GM08714 (cell line): ENCODE results near the gene WDR5.

Source experiments
- H3K4me3 ChIP-seq: fragments of 200-500 bp; sonication (Bioruptor generic); 2 replicates; pipeline ENCODE4 v1.5.1; 2014; ENCODE audit warnings: mild to moderate bottlenecking, low read length, inconsistent platforms
- ZNF274 ChIP-seq: IDR thresholded peaks from 2 replicates; pipeline ENCODE4 v1.6.1; 2012; ENCODE audit warnings: mild to moderate bottlenecking, low read depth, low read length

Gene WDR5

DNA sequence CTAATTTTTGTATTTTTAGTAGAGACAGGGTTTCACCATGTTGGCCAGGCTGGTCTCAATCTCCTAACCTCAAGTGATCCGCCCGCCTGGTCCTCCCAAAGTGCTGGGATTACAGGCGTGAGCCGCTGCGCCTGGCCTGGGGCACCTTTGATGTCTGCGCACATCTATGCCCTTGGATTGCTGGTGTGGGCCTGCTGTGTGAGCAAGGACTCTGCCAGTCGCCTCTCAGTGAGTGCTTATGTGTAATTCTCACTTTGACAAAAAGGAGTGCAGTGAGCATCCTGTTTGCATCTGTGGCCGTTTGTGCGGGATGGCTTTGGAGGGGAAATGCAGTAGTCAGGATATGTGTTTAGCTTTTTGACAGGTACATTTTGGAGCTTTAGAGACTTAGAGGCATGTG is 9.4 kb downstream of the WDR5 start:
- no peak overlapping the region for H3K4me3 ChIP-seq
- no peak for TF ChIP-seq ZNF274

GRCh38 chr9:134146774-134147493 is 11.1 kb downstream of the WDR5 start:
- TF ChIP-seq ZNF274 = no peak
- no peak overlapping the region for H3K4me3 ChIP-seq

- no peak overlapping the region for H3K4me3 ChIP-seq
- TF ChIP-seq ZNF274 = no peak
Observed at GRCh38 chr9:134149380-134149779, 13.5 kb downstream of the WDR5 start.

DNA sequence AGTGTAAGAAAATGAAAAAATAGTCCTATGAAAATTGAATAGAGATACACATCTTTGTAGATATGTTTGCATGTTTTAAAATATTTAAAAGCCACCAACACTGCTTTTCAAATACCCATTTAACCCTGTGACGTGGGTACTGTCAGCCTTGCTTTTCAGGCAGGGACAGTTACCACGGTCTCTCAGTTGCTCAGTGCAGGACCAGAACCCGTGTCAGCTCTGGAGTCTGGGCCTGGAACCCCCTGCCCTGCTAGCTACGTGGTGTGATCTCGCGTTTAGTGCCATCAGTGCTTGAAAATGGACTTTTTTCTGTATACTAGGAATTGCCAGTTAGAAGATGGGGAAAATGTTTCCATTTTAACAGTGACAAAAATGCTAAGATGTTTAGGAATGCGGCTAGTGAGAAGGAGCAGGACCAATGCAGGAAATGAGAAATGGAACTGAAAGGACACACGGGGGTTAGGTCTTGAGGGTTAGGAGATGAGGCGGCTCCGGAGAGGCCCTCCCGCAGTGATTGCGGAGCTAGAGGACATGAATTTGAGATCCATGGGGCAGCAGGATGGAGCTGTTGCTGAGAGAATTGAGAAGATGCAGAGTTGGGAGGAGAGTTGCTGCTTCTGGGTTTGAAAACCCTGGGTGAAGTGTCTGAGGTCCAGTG is 14.8 kb downstream of the WDR5 start:
- H3K4me3 ChIP-seq = no peak overlapping the region
- no peak for TF ChIP-seq ZNF274

DNA sequence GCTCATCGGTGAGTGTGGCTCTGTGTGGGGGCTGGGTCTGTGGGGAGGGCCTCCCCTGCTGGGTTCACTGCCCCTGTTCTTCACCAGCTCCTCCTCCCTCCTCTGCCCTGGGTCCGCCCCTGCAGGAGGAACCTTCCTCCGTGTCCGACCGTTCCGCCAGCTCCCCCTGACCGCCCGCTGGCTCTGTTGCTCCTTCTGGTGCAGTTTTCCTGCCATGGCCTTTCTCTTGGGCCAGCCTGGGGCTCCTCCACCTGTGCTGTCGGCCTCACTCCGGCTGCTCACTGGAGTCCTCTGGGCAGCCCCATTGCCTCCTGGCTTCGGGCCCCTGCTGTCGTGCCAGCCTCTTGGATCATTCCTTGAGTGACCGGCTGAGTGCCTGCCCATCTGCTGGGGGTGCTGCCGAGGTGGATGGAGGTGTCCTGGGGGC is 16.2 kb downstream of the WDR5 start:
- H3K4me3 ChIP-seq = no peak overlapping the region

GRCh38 chr9:134152488-134152887 is 16.6 kb downstream of the WDR5 start:
- no peak for TF ChIP-seq ZNF274
- H3K4me3 ChIP-seq = no peak overlapping the region

More for the DNA sequence above, 16.2 kb downstream of the WDR5 start:
- no peak for TF ChIP-seq ZNF274

DNA sequence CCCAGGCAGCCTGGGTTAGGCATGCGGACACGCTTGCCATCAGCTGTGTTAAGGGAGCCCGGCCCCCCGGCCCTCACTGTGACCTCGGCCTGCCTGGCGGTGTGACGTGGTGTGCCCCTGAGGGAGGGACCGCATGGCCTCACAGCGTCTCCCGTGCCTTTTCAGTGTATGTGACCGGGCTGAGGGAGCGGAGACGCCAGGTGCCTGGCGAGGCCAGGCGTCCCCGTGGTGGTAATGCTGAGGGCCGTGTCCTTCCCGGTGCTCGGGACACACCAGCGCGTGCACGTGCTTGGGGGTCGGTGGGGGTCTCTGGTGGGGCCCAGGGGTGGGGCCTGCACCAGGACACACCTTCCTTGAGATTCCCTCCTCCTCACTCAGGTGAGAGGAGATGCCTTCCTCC is 17.6 kb downstream of the WDR5 start:
- H3K4me3 ChIP-seq = no peak overlapping the region
- no peak for TF ChIP-seq ZNF274

GRCh38 chr9:134154262-134154701 is 18.4 kb downstream of the WDR5 start:
- TF ChIP-seq ZNF274 = no peak

GRCh38 chr9:134155812-134156377 is 20.0 kb downstream of the WDR5 start:
- no peak overlapping the region for H3K4me3 ChIP-seq
- no peak for TF ChIP-seq ZNF274

More at GRCh38 chr9:134154262-134154701, 18.4 kb downstream of the WDR5 start:
- no peak overlapping the region for H3K4me3 ChIP-seq

- TF ChIP-seq ZNF274 = no peak
- H3K4me3 ChIP-seq = no peak overlapping the region
Observed at GRCh38 chr9:134156564-134157377, 20.9 kb downstream of the WDR5 start.

- H3K4me3 ChIP-seq = no peak overlapping the region
- no peak for TF ChIP-seq ZNF274
Observed at GRCh38 chr9:134157378-134157885, 21.6 kb downstream of the WDR5 start.

DNA sequence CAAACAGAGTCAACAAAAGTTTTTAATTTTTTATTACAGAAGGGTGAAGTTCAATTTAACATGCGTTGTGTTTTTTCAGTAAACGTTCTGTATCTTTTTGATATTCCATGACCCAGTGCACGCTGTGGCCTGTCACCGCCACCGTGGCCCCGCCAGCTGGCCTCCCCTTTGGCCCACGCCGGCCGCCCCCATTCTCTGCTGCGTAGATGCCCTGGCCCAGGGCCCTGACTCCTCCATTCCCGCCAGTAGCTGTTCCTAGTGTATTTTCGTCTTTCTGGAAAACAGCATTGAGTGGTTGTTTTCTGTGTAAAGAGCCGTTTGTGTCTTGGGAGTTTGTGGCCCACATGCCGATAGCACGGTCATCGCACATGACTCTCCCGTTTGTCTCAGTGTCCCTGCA is 22.4 kb downstream of the WDR5 start:
- H3K4me3 ChIP-seq = no peak overlapping the region
- no peak for TF ChIP-seq ZNF274

DNA sequence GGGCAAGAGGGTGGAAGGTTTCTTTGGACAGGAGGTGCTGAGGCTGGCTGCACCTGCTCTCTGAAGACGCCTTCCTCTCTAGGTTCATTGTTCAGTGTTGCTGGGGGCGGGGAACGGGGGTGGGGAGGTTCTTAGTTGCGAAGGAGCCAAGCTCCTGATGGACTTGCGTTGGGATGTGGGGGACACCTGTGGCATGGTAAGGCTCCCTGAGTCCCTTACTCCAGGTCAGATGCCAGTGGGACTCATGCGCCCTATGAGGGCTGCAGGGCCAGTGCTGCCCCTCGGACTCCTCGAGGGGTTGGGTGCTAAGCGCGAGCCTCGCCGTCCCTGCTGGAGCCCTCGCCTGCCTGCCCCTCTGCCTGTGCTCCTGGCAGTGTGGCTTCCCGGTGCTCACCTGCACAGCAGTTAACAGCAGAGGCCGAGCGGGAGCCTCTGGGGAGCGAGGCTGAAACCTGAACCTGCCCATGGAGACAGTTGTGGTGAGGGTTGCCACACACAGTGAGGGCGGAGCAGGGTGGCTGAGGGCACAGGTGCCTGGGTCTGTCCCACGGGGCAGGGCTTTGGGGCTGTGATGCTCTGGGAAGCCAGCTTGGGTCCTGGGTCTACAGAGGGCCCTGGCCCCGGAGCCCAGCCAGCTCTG is 23.0 kb downstream of the WDR5 start:
- no peak for TF ChIP-seq ZNF274
- H3K4me3 ChIP-seq = no peak overlapping the region

GRCh38 chr9:134159566-134160245 is 23.8 kb downstream of the WDR5 start:
- no peak for TF ChIP-seq ZNF274
- no peak overlapping the region for H3K4me3 ChIP-seq
